ENCODE results near the gene QKI. TPM values are rescaled to one million over a fixed set of nuclear protein-coding genes. Genes with fewer than 3 reads are reported as not detected.

The QKI gene
- total and polyA plus RNA-seq, 2 donors (not counting 1 experiment from before 2014, with no cell fraction given): 129 to 224 TPM

GRCh38 chr6:163608204-163608644 lies 193.7 kb downstream of the QKI start:
- Histone ChIP-seq H3K9me3 (ENCODE audit: control insufficient read depth, insufficient read depth, low read depth, low read length) (no peaks in the 10 kb centered on the region), H3K27me3 (ENCODE audit: control insufficient read depth, insufficient read depth, low read length) (no peaks in the 10 kb centered on the region), H3K9ac (ENCODE audit: insufficient read depth, low read length) (no peak overlapping the region), H3K79me2 (ENCODE audit: control insufficient read depth, insufficient read depth, low read length) (no peaks in the 10 kb centered on the region), H3K36me3 (ENCODE audit: control insufficient read depth, insufficient read depth, low read length) (no peaks in the 10 kb centered on the region), H4K20me1 (ENCODE audit: control insufficient read depth, extremely low read depth, insufficient read depth, low read length) (no peaks in the 10 kb centered on the region), H3K4me2 (ENCODE audit: extremely low read depth, insufficient read depth, low read length) (no peak overlapping the region), H3K4me1 (ENCODE audit: control insufficient read depth, extremely low read depth, insufficient read depth, low read length) (no peaks in the 10 kb centered on the region), H2AFZ (ENCODE audit: low read length) (no peak overlapping the region), H3K4me3 (replicated peaks in 1 of 4; ENCODE audit: control extremely low read depth in 1 of 4, insufficient read depth in 1 of 4, low read depth in 3 of 4, low read length in 4 of 4) (no peak overlapping the region), H3K27ac (ENCODE audit: insufficient read depth, low read length) (no peak overlapping the region)
- DNase-seq (ENCODE audit: low read depth in 2 of 2): no peak
- no peak for TF ChIP-seq CTCF (conservative IDR thresholded peaks at IDR 0.05 in 1 of 2, IDR thresholded peaks at IDR 0.05 in 1 of 2; ENCODE audit: low read depth in 1 of 2, low read length in 2 of 2)
- TF ChIP-seq EZH2 (IDR thresholded peaks at IDR 0.05; ENCODE audit: low read length, missing control alignments): no peak

- no peak overlapping the region for H3K9ac ChIP-seq (ENCODE audit: insufficient read depth, low read length)
- no peak overlapping the region for H3K4me3 ChIP-seq (replicated peaks in 1 of 4; ENCODE audit: control extremely low read depth in 1 of 4, insufficient read depth in 1 of 4, low read depth in 3 of 4, low read length in 4 of 4)
- no peaks in the 10 kb centered on the region for H3K4me1 ChIP-seq (ENCODE audit: control insufficient read depth, extremely low read depth, insufficient read depth, low read length)
- no peak for TF ChIP-seq EZH2 (IDR thresholded peaks at IDR 0.05; ENCODE audit: low read length, missing control alignments)
- TF ChIP-seq CTCF (conservative IDR thresholded peaks at IDR 0.05 in 1 of 2, IDR thresholded peaks at IDR 0.05 in 1 of 2; ENCODE audit: low read depth in 1 of 2, low read length in 2 of 2): no peak
- peak in 1 of 2 donors; percentile 15 for DNase-seq (ENCODE audit: low read depth in 2 of 2)
- no peaks in the 10 kb centered on the region for H3K79me2 ChIP-seq (ENCODE audit: control insufficient read depth, insufficient read depth, low read length)
- H3K27ac ChIP-seq (ENCODE audit: insufficient read depth, low read length): no peak overlapping the region
- H2AFZ ChIP-seq (ENCODE audit: low read length): no peak overlapping the region
- no peaks in the 10 kb centered on the region for H4K20me1 ChIP-seq (ENCODE audit: control insufficient read depth, extremely low read depth, insufficient read depth, low read length)
- H3K4me2 ChIP-seq (ENCODE audit: extremely low read depth, insufficient read depth, low read length): no peak overlapping the region
- no peaks in the 10 kb centered on the region for H3K36me3 ChIP-seq (ENCODE audit: control insufficient read depth, insufficient read depth, low read length)
- no peaks in the 10 kb centered on the region for H3K27me3 ChIP-seq (ENCODE audit: control insufficient read depth, insufficient read depth, low read length)
- no peaks in the 10 kb centered on the region for H3K9me3 ChIP-seq (ENCODE audit: control insufficient read depth, insufficient read depth, low read depth, low read length)
These were observed 197.7 kb downstream of the QKI start for GRCh38 chr6:163612200-163612599.

GRCh38 chr6:163613025-163613424 lies 198.5 kb downstream of the QKI start:
- no peaks in the 10 kb centered on the region for H3K79me2 ChIP-seq (ENCODE audit: control insufficient read depth, insufficient read depth, low read length)
- no peaks in the 10 kb centered on the region for H3K36me3 ChIP-seq (ENCODE audit: control insufficient read depth, insufficient read depth, low read length)
- no peak overlapping the region for H2AFZ ChIP-seq (ENCODE audit: low read length)
- no peak overlapping the region for H3K9ac ChIP-seq (ENCODE audit: insufficient read depth, low read length)
- no peaks in the 10 kb centered on the region for H4K20me1 ChIP-seq (ENCODE audit: control insufficient read depth, extremely low read depth, insufficient read depth, low read length)
- TF ChIP-seq EZH2 (IDR thresholded peaks at IDR 0.05; ENCODE audit: low read length, missing control alignments) (no peak), CTCF (conservative IDR thresholded peaks at IDR 0.05 in 1 of 2, IDR thresholded peaks at IDR 0.05 in 1 of 2; ENCODE audit: low read depth in 1 of 2, low read length in 2 of 2) (no peak)
- H3K27ac ChIP-seq (ENCODE audit: insufficient read depth, low read length): no peak overlapping the region
- H3K4me1 ChIP-seq (ENCODE audit: control insufficient read depth, extremely low read depth, insufficient read depth, low read length): no peaks in the 10 kb centered on the region
- H3K9me3 ChIP-seq (ENCODE audit: control insufficient read depth, insufficient read depth, low read depth, low read length): no peaks in the 10 kb centered on the region
- no peaks in the 10 kb centered on the region for H3K27me3 ChIP-seq (ENCODE audit: control insufficient read depth, insufficient read depth, low read length)
- DNase-seq (ENCODE audit: low read depth in 2 of 2): no peak
- H3K4me2 ChIP-seq (ENCODE audit: extremely low read depth, insufficient read depth, low read length): no peak overlapping the region
- H3K4me3 ChIP-seq (replicated peaks in 1 of 4; ENCODE audit: control extremely low read depth in 1 of 4, insufficient read depth in 1 of 4, low read depth in 3 of 4, low read length in 4 of 4): no peak overlapping the region
